K562 (cell line): ENCODE results near the gene CUX1. TPM values are rescaled to one million over a fixed set of nuclear protein-coding genes. Genes with fewer than 3 reads are reported as not detected.
A peak's percentile ranks its signal among the peaks of the same experiment; 100 is the strongest.

Experiments used
- ATAC-seq: fragments of 200-7000 bp; cut with Tn5 transposase; 3 replicates; pipeline ENCODE4 v1.9.1; 2020; ENCODE audit warnings: moderate library complexity
- BruUV-seq: library from RNA; stranded (reverse); fragments of 400-500 nt; replicated peaks from 2 replicates; lab custom pipeline; 2021; lab: Mats Ljungman, UMichigan
- CTCF ChIA-PET: fragments of 300-600 bp; formaldehyde crosslinking; extraction: SDS; loops from one replicate; lab custom pipeline; 2021; ENCODE audit warnings: low intra/inter-chr PET ratio; lab: Yijun Ruan, JAX
- POLR2A ChIA-PET: fragments of 300-600, 350-650 bp; sonication (Branson Sonifier 250); formaldehyde crosslinking; extraction: SDS; loops from one replicate; lab custom pipeline; 2021; ENCODE audit warnings: antibody characterized with exemption, inconsistent platforms; lab: Yijun Ruan, JAX
- DNase-seq, 4 experiments: peaks; one replicate each; pipeline versions ENCODE4 v3.0.0 to v3.0.0-alpha.2; 2011 to 2018; ENCODE audit warnings: low spot score in 3 of 4, mixed read lengths in 3 of 4; ENCODE audit errors: extremely low read depth in 1 of 4
- FAIRE-seq: peaks from 2 replicates; lab custom pipeline; 2011; peaks lifted over from hg19 to GRCh38; lab: Jason Lieb, UNC
- H2AFZ ChIP-seq: 2 replicates; pipeline ENCODE4 v1.6.0; 2011; ENCODE audit warnings: low read depth, low read length, control low read depth, inconsistent platforms
- H3K27ac ChIP-seq: fragments of 200-600 bp; 3 replicates; pipeline ENCODE4 v1.8.0; 2011; ENCODE audit warnings: low read depth, mild to moderate bottlenecking, control low read depth, inconsistent platforms, low read length, moderate library complexity, mixed read lengths; ENCODE audit errors: extremely low read depth
- H3K27me3 ChIP-seq, 2 experiments: fragments of 300-600 bp in 1 of 2; 2 replicates in 1 of 2; 3 replicates in 1 of 2; pipeline versions ENCODE4 v1.6.0 to v1.8.0; 2011; ENCODE audit warnings: inconsistent platforms in 2 of 2, low read length in 2 of 2, mild to moderate bottlenecking in 1 of 2, mixed read lengths in 1 of 2, moderate library complexity in 1 of 2; ENCODE audit not compliant: control insufficient read depth in 2 of 2, insufficient read depth in 2 of 2
- H3K36me3 ChIP-seq: fragments of 300-600 bp; 3 replicates; pipeline ENCODE4 v1.8.0; 2011; ENCODE audit warnings: mild to moderate bottlenecking, low read length, inconsistent platforms; ENCODE audit not compliant: control insufficient read depth, insufficient read depth
- H3K4me1 ChIP-seq, 2 experiments: fragments of 200-600 bp in 1 of 2; replicated peaks in 1 of 2; 2 replicates in 1 of 2; 3 replicates in 1 of 2; pipeline versions ENCODE4 v1.5.1 to v1.8.0; 2011; ENCODE audit warnings: inconsistent platforms in 2 of 2, low read length in 2 of 2, mild to moderate bottlenecking in 1 of 2, mixed read lengths in 1 of 2, moderate library complexity in 1 of 2; ENCODE audit not compliant: control insufficient read depth in 2 of 2, insufficient read depth in 2 of 2
- H3K4me2 ChIP-seq: 2 replicates; pipeline ENCODE4 v1.6.1; 2011; ENCODE audit warnings: low read length, control low read depth, inconsistent platforms, mixed read lengths; ENCODE audit not compliant: insufficient read depth
- H3K4me3 ChIP-seq: fragments of 200-600 bp; sonication (generic), shearing (Covaris generic); 2 replicates; pipeline ENCODE4 v1.5.1; 2016; ENCODE audit warnings: control low read depth, inconsistent platforms
- H3K79me2 ChIP-seq: fragments of 200-600 bp; 3 replicates; pipeline ENCODE4 v1.8.0; 2011; ENCODE audit warnings: low read length, inconsistent platforms; ENCODE audit not compliant: control insufficient read depth, insufficient read depth
- H3K9ac ChIP-seq, 2 experiments: 2 replicates each; pipeline versions ENCODE4 v1.6.0 to v1.6.1; 2011; ENCODE audit warnings: low read depth in 2 of 2, low read length in 2 of 2, control low read depth in 1 of 2, inconsistent platforms in 1 of 2, mild to moderate bottlenecking in 1 of 2, mixed read lengths in 1 of 2; ENCODE audit not compliant: insufficient read depth in 1 of 2
- H3K9me1 ChIP-seq: one replicate; pipeline ENCODE4 v1.6.0; 2011; ENCODE audit warnings: inconsistent platforms, mild to moderate bottlenecking, low read length, moderate library complexity; ENCODE audit not compliant: control insufficient read depth, insufficient read depth
- H3K9me3 ChIP-seq: replicated peaks from 2 replicates; pipeline ENCODE4 v1.5.1; 2011; ENCODE audit warnings: low read depth, low read length, inconsistent platforms; ENCODE audit not compliant: control insufficient read depth, insufficient read depth
- H4K20me1 ChIP-seq: replicated peaks from 2 replicates; pipeline ENCODE4 v1.6.1; 2011; ENCODE audit warnings: low read length, inconsistent platforms, mixed read lengths; ENCODE audit not compliant: control insufficient read depth, insufficient read depth
- ZNF592 ChIP-seq: fragments of 450-650 bp; IDR thresholded peaks from 2 replicates; pipeline ENCODE4 v1.6.1; 2017; ENCODE audit warnings: antibody characterized with exemption, mild to moderate bottlenecking
- WGBS: fragments of 100-300 bp; shearing (Covaris generic); methylation state at CpG from one replicate; pipeline ENCODE4 v1.1.6; 2016; ENCODE audit warnings: low coverage, mixed read lengths; ENCODE audit not compliant: insufficient coverage; ENCODE audit errors: missing lambda C conversion rate; 5-methylcytosine and 5-hydroxymethylcytosine counted together
- in situ Hi-C: fragments of 300-500 bp; cut with MboI; formaldehyde crosslinking; loops from 4 replicates; pipeline ENCODE4 v1.15.0; 2018; ENCODE audit warnings: inconsistent platforms, mixed read lengths
- intact Hi-C: fragments of 100-400 bp; cut with micrococcal nuclease; formaldehyde crosslinking; loops from 2 replicates; pipeline ENCODE4 v1.14.2; 2022
- polyA plus RNA-seq, 8 experiments: library from polyadenylated mRNA; depleted of rRNA in 4 of 8; stranded (reverse) in 5 of 8; unstranded in 3 of 8; fragments of >200 nt; fragmentation: Nextera tagmentation in 2 of 8; fragmentation: Illumina TruSeq in 1 of 8; extraction: Ambion mirVana in 2 of 8; extraction: Trizol in 1 of 8; gene quantifications; 2 replicates each; pipeline versions ENCODE4 v1.2.1 to v1.2.3, GENCODE V29; 2011 to 2014; ENCODE audit warnings: inconsistent platforms in 1 of 8, missing spikeins in 1 of 8
- total RNA-seq, 7 experiments: library from RNA; depleted of rRNA in 6 of 7; stranded (reverse); fragments of >200 nt in 6 of 7; fragmentation: Illumina TruSeq in 2 of 7; extraction: Trizol in 2 of 7; gene quantifications; 2 replicates each; pipeline versions ENCODE4 v1.2.1 to v1.2.3, GENCODE V29; 2011 to 2021; ENCODE audit warnings: low replicate concordance in 1 of 7
- TF ChIP-seq, protein P1 (sequence below): sonication (generic); formaldehyde crosslinking; IDR thresholded peaks from 2 replicates; pipeline ENCODE4 v1.8.0; 2022; ENCODE audit warnings: missing genetic modification reagents, mild to moderate bottlenecking, moderate library complexity, borderline replicate concordance

The CUX1 gene
- total and polyA plus RNA-seq, 9 of the 15 experiments (the other 6 are each of a cell fraction or from before 2014, with no cell fraction given): 3.6 to 55.3 (median 25.2) TPM

DNA sequence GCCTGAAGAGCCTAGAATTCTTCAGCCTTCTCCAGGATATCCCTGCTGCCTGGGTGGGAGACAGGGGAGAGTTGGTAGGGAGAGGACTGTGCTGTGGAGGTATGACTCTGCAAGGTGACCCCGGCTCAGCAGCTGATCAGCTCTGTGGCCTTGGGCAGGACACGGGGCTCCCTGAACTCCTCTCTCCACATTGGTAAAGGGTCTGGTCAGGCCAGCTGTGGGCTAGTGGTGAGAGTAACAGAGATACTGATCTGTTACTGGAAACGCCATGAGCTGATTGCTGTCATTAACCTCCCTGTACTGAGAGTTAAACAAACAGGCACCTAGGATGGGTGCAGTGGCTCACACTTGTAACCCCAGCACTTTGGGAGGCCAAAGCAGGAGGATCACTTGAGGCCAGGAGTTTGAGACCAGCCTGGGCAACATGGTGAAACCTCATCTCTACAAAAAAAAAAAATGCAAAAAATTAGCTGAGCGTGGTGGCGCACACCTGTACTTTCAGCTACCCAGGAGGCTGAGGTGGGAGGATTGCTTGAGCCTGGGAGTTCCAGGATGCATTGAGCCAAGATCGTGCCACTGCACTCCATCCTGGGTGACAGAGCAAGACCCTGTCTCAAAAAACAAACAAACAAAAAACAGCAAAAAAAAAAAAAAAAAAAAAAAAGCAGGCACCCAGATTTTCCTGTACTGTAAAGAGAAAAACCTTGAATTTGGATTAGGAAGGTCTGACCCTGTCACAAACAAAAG, 151.5 kb downstream of the CUX1 start:
- ChIA-PET POLR2A (interaction anchor here (0.6 to 0.9 kb wide), 2 partner anchors 9 to 152 kb away, joined by 3 read pairs; partner anchors contain the start of gene CUX1), CTCF (interaction anchor here (0.7 kb wide), 1 partner anchor 425 kb away, joined by 4 read pairs; no protein-coding TSS in a partner anchor)
- peaks cover 20% of the 10 kb centered on the region; the same call in 2 of the 3 replicates for H3K79me2 ChIP-seq
- peaks cover 4 to 20% of the 10 kb centered on the region in 2 experiments; a peak in 4 of 5 replicates for H3K4me1 ChIP-seq
- no TSS peak for BruUV-seq
- in situ Hi-C loops: no loop called here
- ATAC-seq: peak; percentile 35
- H3K4me3 ChIP-seq: no peak overlapping the region
- no peaks in the 10 kb centered on the region for H3K9me1 ChIP-seq
- no peak overlapping the region for H3K4me2 ChIP-seq
- H3K36me3 ChIP-seq: no peaks in the 10 kb centered on the region
- H3K9ac ChIP-seq: peak overlapping the region in 1 of 2 experiments; percentile 62; a peak in 1 of 4 replicates
- no peaks in the 10 kb centered on the region for H3K27me3 ChIP-seq
- intact Hi-C loops: no loop called here
- H3K9me3 ChIP-seq: no peaks in the 10 kb centered on the region
- 67% methylated on average over 6 of the region's 6 CpGs for WGBS
- H4K20me1 ChIP-seq: peaks cover 10% of the 10 kb centered on the region; the same call in 1 of the 2 replicates
- TF ChIP-seq, protein P1, sequence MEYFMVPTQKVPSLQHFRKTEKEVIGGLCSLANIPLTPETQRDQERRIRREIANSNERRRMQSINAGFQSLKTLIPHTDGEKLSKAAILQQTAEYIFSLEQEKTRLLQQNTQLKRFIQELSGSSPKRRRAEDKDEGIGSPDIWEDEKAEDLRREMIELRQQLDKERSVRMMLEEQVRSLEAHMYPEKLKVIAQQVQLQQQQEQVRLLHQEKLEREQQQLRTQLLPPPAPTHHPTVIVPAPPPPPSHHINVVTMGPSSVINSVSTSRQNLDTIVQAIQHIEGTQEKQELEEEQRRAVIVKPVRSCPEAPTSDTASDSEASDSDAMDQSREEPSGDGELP (CRISPR knock-in tag): 0 out of 2 replicates have a peak, but pooled peaks have one; percentile 12
- TF ChIP-seq ZNF592: no peak
- H2AFZ ChIP-seq: no peak overlapping the region
- H3K27ac ChIP-seq: no peak overlapping the region
- FAIRE-seq: no peak
- DNase-seq: no peak
